HL-60 (cell line): Measurements from ENCODE around the gene HSPD1.
A peak's percentile ranks its signal among the peaks of the same experiment; 100 is the strongest.

Source experiments
- DNase-seq, 2 experiments: peaks; one replicate each; pipeline ENCODE4 v3.0.0-alpha.2; 2010 to 2020; ENCODE audit warnings: low read depth in 1 of 2, low spot score in 1 of 2
- H3K27ac ChIP-seq: fragments of 250-450 bp; sonication (Bioruptor Pico); replicated peaks from 2 replicates; pipeline ENCODE4 v1.5.1; 2020; ENCODE audit warnings: mild to moderate bottlenecking, moderate library complexity
- H3K27me3 ChIP-seq: fragments of 250-450 bp; sonication (Bioruptor Pico); 2 replicates; pipeline ENCODE4 v1.5.1; 2021; ENCODE audit warnings: mild to moderate bottlenecking, moderate library complexity; ENCODE audit not compliant: insufficient read depth, poor library complexity, severe bottlenecking
- H3K4me3 ChIP-seq: replicated peaks from 2 replicates; pipeline ENCODE4 v1.5.1; 2011; ENCODE audit warnings: mild to moderate bottlenecking, control low read depth, low read length; ENCODE audit not compliant: insufficient read depth
- GABPA ChIP-seq: IDR thresholded peaks from 2 replicates; pipeline ENCODE4 v1.6.1; 2012; ENCODE audit warnings: low read depth
- POLR2AphosphoS5 ChIP-seq: IDR thresholded peaks from 2 replicates; pipeline ENCODE4 v1.6.1; 2012; ENCODE audit warnings: low read depth
- SPI1 ChIP-seq: IDR thresholded peaks from 2 replicates; pipeline ENCODE4 v1.6.1; 2012; ENCODE audit warnings: low read depth, mild to moderate bottlenecking, borderline replicate concordance
- TF ChIP-seq, protein P1 (sequence below): IDR thresholded peaks from one replicate; pipeline ENCODE4 v1.5.1; 2011; ENCODE audit warnings: low read length, control low read depth, inconsistent platforms; ENCODE audit not compliant: insufficient read depth
- TF ChIP-seq, protein P2 (sequence below): IDR thresholded peaks from 2 replicates; pipeline ENCODE4 v1.6.1; 2012; ENCODE audit warnings: low read depth; ENCODE audit not compliant: insufficient replicate concordance

Gene HSPD1

DNA sequence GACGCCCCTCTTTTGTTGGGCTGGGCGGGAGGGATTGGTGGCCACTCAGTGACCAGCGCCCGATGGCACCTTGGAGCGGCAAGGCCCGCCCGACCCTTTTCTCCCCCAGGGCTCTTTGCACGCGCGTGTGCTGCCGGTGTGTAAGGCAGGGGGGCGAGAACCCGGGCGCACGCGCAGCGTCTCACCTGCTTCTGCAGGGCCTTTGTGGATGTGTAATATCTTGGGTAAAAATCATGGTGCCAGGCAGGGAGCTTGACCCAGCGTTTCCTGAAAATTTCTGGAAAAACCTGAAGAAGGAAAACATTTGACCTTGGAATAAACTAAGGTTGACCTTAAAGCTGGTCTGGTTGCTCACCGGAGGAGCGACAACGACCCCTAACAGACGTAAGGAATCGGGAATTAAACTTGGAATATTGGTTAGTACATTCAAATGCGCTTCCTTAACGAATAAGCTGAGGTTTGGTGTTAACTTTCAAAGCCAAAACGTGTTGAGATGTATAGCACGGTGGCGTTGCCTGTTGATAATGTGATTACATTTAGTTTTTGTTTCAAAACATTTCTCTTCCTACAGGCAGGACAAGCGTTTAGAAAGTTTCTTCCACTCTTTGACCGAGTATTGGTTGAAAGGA, 977 bp upstream of the HSPD1 start:
- peak overlapping the region; percentile 81 for H3K4me3 ChIP-seq
- no peak for DNase-seq
- H3K27me3 ChIP-seq = no peaks in the 10 kb centered on the region
- TF ChIP-seq, protein P1, sequence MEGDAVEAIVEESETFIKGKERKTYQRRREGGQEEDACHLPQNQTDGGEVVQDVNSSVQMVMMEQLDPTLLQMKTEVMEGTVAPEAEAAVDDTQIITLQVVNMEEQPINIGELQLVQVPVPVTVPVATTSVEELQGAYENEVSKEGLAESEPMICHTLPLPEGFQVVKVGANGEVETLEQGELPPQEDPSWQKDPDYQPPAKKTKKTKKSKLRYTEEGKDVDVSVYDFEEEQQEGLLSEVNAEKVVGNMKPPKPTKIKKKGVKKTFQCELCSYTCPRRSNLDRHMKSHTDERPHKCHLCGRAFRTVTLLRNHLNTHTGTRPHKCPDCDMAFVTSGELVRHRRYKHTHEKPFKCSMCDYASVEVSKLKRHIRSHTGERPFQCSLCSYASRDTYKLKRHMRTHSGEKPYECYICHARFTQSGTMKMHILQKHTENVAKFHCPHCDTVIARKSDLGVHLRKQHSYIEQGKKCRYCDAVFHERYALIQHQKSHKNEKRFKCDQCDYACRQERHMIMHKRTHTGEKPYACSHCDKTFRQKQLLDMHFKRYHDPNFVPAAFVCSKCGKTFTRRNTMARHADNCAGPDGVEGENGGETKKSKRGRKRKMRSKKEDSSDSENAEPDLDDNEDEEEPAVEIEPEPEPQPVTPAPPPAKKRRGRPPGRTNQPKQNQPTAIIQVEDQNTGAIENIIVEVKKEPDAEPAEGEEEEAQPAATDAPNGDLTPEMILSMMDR = no peak
- TF ChIP-seq, protein P2, sequence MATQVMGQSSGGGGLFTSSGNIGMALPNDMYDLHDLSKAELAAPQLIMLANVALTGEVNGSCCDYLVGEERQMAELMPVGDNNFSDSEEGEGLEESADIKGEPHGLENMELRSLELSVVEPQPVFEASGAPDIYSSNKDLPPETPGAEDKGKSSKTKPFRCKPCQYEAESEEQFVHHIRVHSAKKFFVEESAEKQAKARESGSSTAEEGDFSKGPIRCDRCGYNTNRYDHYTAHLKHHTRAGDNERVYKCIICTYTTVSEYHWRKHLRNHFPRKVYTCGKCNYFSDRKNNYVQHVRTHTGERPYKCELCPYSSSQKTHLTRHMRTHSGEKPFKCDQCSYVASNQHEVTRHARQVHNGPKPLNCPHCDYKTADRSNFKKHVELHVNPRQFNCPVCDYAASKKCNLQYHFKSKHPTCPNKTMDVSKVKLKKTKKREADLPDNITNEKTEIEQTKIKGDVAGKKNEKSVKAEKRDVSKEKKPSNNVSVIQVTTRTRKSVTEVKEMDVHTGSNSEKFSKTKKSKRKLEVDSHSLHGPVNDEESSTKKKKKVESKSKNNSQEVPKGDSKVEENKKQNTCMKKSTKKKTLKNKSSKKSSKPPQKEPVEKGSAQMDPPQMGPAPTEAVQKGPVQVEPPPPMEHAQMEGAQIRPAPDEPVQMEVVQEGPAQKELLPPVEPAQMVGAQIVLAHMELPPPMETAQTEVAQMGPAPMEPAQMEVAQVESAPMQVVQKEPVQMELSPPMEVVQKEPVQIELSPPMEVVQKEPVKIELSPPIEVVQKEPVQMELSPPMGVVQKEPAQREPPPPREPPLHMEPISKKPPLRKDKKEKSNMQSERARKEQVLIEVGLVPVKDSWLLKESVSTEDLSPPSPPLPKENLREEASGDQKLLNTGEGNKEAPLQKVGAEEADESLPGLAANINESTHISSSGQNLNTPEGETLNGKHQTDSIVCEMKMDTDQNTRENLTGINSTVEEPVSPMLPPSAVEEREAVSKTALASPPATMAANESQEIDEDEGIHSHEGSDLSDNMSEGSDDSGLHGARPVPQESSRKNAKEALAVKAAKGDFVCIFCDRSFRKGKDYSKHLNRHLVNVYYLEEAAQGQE = no peak
- TF ChIP-seq POLR2AphosphoS5 = no peak
- peak overlapping the region; percentile 95 for H3K27ac ChIP-seq

- Histone ChIP-seq H3K27ac (peak overlapping the region; percentile 95), H3K27me3 (no peaks in the 10 kb centered on the region), H3K4me3 (peak overlapping the region; percentile 81)
- DNase-seq = peak in 1 of 2 experiments; percentile 57
- TF ChIP-seq GABPA = no peak
- TF ChIP-seq, protein P1 = no peak
- no peak; the same call in none of the 2 replicates for TF ChIP-seq POLR2AphosphoS5
- no peak for TF ChIP-seq SPI1
- TF ChIP-seq, protein P2 = no peak
These were observed 575 bp downstream of the HSPD1 start for GRCh38 chr2:197498937-197499593.

- H3K4me3 ChIP-seq = peak overlapping the region; percentile 81
- H3K27ac ChIP-seq = peak overlapping the region; percentile 95
- no peaks in the 10 kb centered on the region for H3K27me3 ChIP-seq
- DNase-seq = no peak
- TF ChIP-seq SPI1 = no peak
- TF ChIP-seq, protein P2 = peak; percentile 68
These were observed 1.3 kb downstream of the HSPD1 start for GRCh38 chr2:197498235-197498936.
